Measurements from ENCODE around the gene MOB2. TPM values are rescaled to one million over a fixed set of nuclear protein-coding genes. Genes with fewer than 3 reads are reported as not detected.
"Not testable (repeated sequence)": the region's sequence is repeated elsewhere in the genome, so short reads cannot be mapped to it uniquely, and the experiment has no call there.

Gene MOB2
- total RNA-seq, 1 donor from 2014 or later: 13.7 TPM

- no peak for DNase-seq
Measured at GRCh38 chr11:1517117-1518005, 30.8 kb upstream of the MOB2 start.

GRCh38 chr11:1516273-1517067 lies 29.9 kb upstream of the MOB2 start:
- DNase-seq: no peak

GRCh38 chr11:1515082-1516060 lies 28.8 kb upstream of the MOB2 start:
- DNase-seq: peak; percentile 73

GRCh38 chr11:1514336-1515061 lies 27.9 kb upstream of the MOB2 start:
- DNase-seq: peak; percentile 73

- DNase-seq: no peak
Measured at GRCh38 chr11:1513326-1514296, 27.0 kb upstream of the MOB2 start.

- not testable (repeated sequence) for DNase-seq
Measured at GRCh38 chr11:1512531-1513258, 26.1 kb upstream of the MOB2 start.

GRCh38 chr11:1511937-1512496 lies 25.4 kb upstream of the MOB2 start:
- no peak for DNase-seq

- DNase-seq: peak; percentile 24
Measured at GRCh38 chr11:1510928-1511327, 24.3 kb upstream of the MOB2 start.

GRCh38 chr11:1510351-1510750 lies 23.8 kb upstream of the MOB2 start:
- not testable (repeated sequence) for DNase-seq

- no peak for DNase-seq
Measured at GRCh38 chr11:1509626-1510255, 23.2 kb upstream of the MOB2 start.

- no peak for DNase-seq
Measured at GRCh38 chr11:1508986-1509385, 22.4 kb upstream of the MOB2 start.

GRCh38 chr11:1508491-1508891 lies 21.9 kb upstream of the MOB2 start:
- no peak for DNase-seq

- no peak for DNase-seq
Measured at GRCh38 chr11:1507381-1508140, 21.0 kb upstream of the MOB2 start.

- no peak for DNase-seq
Measured at GRCh38 chr11:1506981-1507380, 20.4 kb upstream of the MOB2 start.

- no peak for DNase-seq
Measured at GRCh38 chr11:1505480-1505879, 18.9 kb upstream of the MOB2 start.

GRCh38 chr11:1504581-1505290 lies 18.2 kb upstream of the MOB2 start:
- DNase-seq: no peak

GRCh38 chr11:1504138-1504537 lies 17.6 kb upstream of the MOB2 start:
- no peak for DNase-seq

Data from occipital lobe (tissue), 2 donors.